Midbrain (tissue), 1 donor: ENCODE measurements around the gene ACAA2.
"Not testable (repeated sequence)": the region's sequence is repeated elsewhere in the genome, so short reads cannot be mapped to it uniquely, and the experiment has no call there.

Source experiments
- DNase-seq: peaks from one replicate; lab custom pipeline; 2025; lab: John Stamatoyannopoulos, UW

The ACAA2 gene

DNA sequence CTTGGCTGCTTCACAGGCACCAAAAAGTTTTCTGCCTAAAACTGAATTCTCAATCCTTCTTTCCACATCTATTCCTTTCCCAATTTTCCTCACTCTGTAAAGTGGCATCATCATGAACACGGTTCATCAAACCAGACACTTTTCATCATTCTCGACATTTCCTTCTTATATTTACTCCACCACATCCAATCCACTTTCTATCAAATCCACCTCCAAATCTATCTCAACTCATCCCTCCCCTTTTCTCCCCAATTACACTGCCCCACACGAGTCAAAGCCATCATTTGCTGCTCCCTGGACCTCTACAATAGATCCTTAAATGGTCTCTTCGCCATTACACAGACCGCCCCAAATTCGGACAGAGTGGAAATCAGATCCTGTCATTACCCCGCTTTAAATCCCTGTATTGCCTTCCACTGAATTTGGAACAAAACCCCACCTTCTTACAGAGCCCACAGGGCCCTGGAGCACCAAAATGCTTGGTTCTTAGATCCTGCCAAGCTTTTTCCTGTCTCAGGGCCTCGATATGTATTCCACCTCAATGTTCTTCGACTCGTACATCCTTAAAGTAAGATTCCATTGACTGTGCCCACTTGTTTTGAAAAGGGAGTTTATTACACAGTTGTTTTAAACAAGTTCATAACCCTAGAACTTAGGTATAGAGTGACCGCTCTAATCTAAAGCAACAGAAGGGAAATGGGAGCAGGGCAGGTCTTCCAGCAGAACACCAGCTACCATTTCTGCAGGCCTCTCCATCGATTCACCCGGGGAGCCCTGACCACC, 856 bp downstream of the ACAA2 start:
- DNase-seq, result peak; percentile 45

DNA sequence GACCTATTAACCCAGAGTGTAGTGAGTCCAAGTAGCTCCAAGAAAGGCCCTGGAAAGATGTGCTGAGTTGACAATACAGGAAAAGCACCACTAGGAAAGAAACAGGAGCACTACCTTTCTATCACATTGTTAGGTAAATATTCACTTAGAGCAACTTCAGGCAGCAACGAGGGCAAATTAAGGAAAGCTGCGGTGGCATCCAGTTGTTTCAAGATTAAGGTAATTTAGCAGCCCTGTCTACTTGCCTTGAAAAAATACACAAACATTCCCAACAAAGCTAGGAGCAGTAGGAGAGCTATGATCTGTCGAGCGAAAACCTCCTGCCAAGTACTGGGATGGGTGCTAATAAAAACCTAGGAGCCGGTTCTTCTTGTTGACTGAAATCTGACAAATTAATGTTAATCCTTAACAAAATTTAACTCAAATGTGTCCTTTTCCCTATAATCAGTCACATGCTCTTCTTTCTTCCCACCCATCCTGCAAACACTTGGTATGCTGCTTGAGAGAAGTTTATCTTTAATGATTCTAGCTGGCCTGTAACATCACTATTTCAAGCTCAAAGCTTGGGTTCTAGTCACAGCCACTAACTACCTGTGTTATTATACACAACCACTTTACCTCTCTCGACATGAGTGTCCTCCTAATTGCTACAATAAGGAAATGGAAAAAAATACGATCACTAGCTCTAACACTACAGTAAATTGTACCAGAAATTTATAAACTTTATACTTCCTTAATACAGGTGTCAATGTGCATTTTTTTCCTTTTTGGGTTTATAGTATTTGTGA, 2.0 kb downstream of the ACAA2 start:
- DNase-seq, result no peak

DNA sequence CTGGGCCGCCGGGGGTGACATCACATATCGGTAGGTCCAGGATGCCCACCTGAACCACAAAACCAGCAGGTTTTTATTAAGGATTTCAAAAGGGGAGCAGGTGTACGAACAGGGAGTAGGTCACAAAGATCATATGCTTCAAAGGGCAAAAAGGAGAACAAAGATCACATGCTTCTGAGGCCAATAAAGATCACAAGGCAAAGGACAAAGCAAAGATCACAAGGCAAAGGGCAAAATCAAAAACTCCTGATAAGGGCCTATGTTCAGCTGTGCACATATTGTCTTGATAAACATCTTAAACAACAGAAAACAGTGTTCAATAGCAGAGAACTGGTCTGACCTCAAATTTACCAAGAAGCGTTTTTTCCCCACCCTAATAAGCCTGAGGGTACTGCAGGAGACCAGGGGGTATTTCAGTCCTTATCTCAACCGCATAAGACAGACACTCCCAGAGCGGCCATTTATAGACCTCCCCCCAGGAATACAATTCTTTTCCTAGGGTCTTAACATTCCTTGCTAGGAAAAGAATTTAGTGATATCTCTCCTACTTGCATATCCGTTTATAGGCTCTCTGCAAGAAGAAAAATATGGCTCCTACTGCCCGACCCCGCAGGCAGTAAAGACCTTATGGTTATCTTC, 4.7 kb downstream of the ACAA2 start:
- DNase-seq, result not testable (repeated sequence)

DNA sequence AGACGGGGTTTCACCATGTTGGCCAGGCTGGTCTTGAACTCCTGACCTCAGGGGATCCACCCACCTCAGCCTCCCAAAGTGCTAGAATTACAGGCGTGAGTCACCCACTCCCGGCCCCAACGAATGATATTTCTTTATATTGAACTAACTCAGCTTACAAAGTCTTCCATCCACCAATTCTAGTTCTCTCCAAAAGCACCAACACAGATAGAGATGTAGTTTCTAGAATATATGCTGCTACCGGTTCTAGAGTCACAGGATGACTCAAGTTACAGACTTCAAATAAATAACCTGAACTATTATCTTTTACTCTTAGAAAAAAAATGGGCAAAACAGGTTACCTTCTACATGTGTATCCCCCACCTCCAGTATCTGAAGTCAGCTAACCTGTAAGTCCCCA, 9.2 kb downstream of the ACAA2 start:
- DNase-seq, result no peak

DNA sequence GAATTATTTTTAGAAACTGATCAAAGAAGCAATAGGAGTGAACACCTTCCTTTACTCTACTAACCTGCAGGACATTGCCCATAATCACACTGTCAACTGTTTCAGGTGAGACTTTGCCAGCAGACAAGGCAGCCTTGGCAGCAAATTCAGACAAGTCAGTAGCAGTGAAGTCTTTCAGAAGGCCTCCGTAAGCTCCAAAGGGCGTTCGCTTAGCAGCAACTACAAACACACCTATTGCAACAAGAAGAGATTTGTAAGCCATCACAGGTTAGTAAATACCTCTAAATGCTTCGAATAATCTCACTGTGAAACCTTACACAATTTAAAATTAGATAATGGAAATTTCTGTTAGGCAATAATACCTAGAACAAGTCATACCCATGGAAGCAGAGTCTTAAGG, 10.7 kb downstream of the ACAA2 start:
- no peak for DNase-seq

DNA sequence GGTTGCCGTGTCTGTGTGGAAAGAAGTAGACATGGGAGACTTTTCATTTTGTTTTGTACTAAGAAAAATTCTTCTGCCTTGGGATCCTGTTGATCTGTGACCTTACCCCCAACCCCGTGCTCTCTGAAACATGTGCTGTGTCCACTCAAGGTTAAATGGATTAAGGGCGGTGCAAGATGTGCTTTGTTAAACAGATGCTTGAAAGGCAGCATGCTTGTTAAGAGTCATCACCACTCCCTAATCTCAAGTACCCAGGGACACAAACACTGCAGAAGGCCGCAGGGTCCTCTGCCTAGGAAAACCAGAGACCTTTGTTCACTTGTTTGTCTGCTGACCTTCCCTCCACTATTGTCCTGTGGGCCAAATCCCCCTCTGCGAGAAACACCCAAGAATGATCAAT, 12.8 kb downstream of the ACAA2 start:
- DNase-seq, result not testable (repeated sequence)

DNA sequence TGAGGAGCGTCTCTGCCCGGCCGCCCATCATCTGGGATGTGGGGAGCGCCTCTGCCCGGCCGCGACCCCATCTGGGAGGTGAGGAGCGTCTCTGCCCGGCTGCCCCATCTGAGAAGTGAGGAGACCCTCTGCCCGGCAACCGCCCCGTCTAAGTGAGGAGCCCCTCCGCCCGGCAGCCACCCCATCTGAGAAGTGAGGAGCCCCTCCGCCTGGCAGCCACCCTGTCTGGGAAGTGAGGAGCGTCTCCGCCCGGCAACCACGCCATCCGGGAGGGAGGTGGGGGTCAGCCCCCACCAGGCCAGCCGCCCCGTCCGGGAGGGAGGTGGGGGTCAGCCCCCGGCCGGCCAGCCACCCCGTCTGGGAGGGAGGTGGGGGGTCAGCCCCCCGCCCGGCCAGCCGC, 13.5 kb downstream of the ACAA2 start:
- not testable (repeated sequence) for DNase-seq

DNA sequence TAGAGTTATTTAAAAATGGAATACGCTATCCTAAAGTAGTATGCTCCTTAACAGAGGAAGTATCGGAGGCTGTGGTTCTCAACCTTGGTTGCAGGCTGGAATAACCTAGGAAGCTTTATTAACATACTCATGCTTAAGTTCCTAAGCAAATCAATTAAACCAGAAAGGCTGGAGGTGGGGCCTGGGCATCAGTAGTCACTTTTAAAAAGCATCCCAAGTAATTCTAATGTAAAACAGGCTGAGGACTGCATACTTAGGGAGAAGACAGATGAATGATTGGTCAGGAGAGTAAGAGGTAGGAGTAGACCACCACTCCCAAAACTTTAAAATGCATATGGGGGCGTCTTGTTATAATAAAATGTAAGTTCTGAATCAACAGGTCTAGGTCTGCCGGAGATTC, 15.3 kb downstream of the ACAA2 start:
- no peak for DNase-seq

DNA sequence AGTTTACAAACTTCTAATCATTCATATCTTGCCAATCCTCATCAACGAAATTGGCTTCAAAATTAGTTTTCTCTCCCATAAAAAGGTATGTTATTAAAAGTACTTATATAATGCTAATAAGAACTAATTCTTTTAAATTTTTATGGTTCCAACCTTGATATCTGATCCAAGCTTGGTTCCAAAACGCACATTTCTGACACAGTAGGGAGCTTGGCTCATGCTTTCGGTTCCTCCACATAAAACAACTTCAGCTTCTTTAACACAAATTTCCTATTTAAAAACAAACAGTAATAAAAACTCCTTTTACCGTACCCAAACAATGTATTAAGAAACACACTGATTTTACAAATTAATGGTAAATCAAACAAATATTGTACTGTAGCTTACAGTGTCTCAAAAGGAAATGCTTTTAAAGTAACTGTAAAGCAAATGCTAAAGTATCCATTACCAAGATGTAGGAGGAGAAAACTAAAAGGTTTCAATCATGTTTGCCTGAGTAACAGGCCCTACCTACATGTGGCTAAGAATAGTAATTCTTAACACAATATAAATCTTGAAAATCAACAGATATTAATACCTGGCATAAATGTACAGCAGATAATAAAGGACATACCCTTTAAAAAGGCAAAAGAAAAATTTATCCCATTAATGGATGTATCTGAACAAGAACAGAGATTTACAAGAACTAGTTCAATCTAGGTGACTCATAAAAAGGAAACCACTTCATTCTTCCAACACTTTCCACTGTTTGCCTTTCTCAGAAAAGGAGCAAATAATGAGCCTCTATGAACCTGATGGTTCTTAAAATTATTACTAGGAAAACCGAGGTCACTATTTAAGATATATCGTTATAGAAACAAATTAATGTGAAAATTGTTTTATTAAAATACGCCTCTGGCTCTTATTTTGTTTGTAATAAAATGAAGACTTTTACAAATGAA, 17.5 kb downstream of the ACAA2 start:
- no peak for DNase-seq

DNA sequence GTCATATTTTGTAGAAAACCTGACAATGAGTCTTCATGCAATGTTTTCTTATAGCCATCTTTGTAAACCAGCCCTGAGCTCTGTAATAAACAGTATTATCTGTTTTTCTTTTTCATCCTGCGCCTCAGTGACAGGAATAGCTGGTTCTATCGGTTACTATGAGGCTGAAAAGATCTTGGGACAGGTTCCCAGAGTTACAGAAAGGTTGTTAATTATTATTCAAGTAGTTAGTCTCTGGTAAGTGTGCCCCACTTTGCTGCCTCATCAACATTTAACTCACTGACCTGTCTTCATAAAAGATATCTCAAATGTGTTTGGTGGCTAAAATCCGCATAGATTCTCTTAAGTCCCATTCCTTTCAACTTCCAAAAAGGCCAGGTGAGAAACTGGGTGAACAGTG, 18.6 kb downstream of the ACAA2 start:
- no peak for DNase-seq

DNA sequence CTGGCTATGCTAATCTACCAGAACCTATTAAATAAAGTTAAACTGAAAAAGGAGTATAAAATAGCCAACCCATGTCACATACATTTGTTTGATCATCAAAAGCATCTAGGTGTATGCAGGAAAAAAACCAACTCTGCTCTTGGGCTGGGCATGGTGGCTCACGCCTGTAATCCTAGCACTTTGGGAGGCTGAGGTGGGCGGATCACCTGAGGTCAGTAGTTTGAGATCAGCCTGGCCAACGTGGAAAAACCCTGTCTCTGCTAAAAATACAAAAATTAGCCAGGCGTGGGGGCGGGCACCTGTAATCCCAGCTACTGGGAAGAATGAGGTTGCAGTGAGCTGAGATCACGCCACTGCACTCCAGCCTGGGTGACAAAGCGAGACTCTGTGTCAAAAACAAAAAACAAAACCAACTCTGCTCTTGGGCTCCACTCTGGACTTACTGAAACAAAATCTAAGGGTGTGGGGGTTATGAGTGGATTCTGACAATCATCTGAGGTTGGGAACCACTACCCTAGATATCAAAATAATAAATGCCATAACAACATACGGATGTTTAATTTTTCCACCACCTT, 23.7 kb downstream of the ACAA2 start:
- not testable (repeated sequence) for DNase-seq

DNA sequence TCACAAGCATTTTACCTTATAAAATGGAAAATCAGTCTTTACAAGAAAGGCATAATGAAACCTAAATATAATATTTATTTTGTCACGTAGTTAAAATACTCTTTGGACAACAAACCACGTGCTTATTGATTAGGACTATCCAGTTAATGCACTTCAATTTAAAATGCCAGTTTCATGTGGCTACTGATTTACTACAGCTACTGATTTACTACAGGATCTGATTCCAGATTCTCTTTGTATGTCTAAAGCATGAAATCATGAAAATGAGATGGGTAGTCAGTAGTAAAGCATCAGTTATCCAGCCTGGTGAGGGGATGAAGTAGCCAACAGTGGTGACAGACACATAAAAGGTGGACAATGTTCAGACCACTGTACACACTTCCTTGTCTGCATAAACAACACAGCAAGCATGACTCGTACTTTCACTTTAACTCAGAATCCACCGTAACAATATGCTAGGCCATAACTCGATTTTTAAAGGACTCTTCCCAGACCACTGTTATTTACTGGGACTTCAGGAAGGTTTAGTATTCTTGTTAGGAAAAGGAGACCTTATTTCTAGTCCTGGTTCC, 24.9 kb downstream of the ACAA2 start:
- DNase-seq, result no peak

DNA sequence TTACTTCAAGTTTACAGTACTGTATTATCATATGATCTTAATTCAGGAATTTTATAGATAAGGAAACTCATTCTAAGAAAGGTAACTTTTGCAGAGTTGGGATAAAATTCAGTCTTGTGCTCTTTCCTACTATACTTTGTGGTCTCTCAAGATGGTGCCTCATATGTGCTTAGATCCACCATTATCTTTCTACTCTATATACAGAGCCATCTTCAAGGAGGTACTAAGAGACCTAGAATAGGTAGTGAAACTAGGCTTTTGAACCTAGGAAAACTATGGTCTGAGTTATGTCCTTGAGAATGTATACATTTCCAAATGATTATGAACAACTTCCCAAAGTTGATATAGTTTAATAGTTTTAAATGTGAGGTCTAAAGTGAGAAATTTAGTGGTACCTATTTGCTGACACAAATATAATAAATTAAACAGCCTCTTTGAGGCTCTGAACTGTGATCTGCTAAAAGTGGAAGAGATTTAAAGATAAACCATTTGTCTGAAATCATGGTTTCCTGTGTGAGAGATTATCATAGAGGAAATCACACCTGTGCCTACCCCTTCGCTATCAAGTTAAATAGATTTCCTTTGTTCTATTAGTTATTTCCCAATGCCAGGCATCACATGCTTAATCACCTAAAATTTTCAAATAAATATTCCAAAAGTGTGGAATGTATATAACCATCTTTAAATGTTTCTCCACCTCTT, 27.2 kb downstream of the ACAA2 start:
- DNase-seq, result no peak

DNA sequence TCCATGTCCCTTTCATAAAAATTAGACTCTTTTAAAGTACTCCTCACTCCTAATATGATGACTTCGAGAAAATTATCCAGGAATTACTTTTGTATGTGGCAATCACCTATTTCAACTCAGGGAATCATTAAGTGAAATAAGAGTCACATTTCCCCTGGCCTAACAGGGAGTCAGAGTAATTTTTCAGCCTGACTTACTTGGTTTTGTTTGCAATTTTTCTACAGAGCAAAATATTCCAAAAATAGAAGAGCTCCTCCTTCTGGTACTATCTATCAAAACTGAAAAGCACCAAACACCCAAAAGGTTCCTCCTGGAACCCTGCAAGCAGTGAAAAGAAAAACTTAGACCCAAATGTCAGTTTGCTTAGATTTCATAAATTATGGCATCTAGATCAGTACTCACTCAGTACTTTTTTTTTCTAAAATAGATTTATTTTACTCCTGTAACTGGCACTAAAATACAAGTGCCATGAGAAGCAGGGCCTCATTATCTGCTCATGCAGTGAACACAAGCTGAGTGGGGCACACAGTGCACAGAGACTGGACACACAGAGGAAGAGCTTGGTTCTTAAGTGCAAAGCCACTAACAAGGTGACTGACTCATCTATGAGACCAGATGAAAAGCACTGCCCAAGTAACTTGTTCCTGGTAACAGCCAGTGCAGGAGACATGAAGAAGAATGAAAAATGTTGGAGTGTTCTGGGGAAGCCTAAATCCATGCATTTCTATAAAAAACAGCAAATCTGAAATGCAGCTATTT, 28.7 kb downstream of the ACAA2 start:
- DNase-seq, result no peak

DNA sequence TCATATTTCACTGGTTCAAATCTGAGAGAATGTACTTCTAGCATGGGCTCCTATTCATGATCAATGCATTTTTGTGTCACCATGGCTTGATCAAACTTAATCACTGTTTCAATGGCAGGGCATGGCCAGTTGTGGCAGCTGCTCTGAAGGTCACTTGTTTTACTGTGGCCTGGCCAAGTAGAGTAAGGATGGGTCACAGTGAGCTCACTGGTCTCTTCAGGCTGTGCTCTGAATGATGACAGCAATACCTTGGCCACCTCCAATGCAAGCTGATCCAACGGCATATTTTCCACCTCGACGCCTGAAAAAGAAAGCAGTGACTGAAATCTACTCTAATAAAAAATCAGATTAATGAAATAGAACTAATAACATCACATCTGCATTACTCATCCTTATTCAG, 29.7 kb downstream of the ACAA2 start:
- not testable (repeated sequence) for DNase-seq

DNA sequence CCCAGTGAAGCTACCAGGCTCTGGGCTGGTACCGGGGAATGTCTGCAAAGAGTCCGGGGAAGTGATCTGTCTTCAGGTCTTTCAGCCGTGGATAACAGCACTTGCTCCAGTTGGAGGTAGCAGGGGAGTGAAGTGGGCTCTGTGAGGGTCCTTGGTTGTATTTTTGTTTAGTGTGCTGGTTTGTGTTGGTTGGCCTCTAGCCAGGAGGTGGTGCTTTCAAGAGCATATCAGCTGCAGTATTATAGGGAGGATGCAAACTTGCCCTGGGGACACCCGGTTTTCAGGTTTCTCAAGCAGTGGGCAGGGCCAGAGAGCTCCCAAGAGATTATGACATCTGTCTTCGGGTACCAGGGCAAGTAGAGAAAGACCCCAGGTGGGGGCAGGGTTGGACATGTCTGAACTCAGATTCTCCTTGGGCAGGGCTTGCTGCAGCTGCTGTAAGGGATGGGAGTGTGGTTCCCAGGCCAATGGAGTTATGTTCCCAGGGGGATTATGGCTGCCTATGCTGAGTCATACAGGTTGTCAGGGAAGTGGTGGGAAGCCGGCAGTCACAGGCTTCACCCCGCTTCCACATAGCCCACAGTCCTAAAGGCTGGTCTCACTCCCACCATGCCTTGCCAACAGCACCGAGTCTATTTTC, 34.4 kb downstream of the ACAA2 start:
- DNase-seq, result no peak

DNA sequence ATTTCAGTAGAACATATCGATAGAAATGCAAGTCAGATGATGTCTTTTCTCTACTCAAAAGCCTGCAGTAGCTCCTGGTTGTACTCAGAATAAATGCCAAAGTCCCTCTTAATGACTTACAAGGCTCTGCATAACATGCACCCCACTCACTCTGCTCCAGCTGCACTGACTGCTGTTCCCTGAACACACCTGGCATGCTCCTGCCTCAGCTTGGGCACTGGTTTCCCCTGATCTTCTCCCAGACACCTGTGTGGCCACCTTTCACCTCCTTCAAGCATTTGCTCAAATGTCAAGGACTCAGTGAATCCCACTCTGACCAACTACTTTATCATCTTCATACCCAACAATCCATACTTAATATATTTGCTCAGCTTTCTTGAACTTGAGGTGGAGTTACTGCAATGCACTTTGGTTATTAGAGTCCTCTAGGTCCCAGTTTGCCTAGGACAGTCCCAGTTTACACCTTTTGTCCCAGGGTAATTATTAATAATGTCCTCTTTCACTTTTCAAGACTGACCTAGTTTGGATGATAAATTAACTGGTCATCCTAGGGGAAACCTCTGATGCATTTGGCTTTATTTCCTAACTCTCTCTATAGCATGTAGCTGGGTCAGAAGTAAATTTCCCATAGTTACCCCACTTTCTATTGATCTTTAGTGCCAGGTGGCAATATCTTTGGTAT, 44.1 kb downstream of the ACAA2 start:
- DNase-seq, result no peak

DNA sequence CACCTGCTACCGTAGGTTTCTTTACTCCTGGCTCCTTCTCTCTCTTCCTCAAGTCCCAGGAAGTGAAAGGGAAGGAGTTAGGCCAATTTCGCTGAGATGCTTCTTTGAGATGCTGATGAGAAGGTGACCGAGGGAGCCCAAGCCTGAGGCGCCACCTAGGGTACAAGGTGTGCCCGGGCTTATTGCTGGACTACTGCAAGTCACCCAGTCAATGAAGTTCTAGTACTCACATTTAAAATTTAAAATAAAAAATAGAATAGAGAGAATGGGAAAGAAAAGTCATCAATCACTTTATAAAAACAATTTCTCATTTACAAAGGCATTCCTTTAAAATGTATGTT, 45.3 kb downstream of the ACAA2 start:
- no peak for DNase-seq
